Fibroblast of mammary gland (primary cell): Measurements from ENCODE around the gene STXBP4.

Experiments used
- DNase-seq: peaks from one replicate; pipeline ENCODE4 v3.0.0-alpha.2; 2010; ENCODE audit warnings: low read depth
- H3K4me3 ChIP-seq: 2 replicates; pipeline ENCODE4 v1.5.1; 2011; ENCODE audit warnings: low read depth, mild to moderate bottlenecking, low read length, moderate library complexity; ENCODE audit not compliant: control insufficient read depth
- CTCF ChIP-seq: conservative IDR thresholded peaks from 2 replicates; pipeline ENCODE4 v1.5.1; 2011; ENCODE audit warnings: low read depth, low read length, inconsistent platforms; ENCODE audit not compliant: control insufficient read depth, insufficient read depth

STXBP4 gene

GRCh38 chr17:54990118-54990517 is 21.6 kb downstream of the STXBP4 start:
- no peak for TF ChIP-seq CTCF
- H3K4me3 ChIP-seq, result no peak overlapping the region
- no peak for DNase-seq

- H3K4me3 ChIP-seq, result no peak overlapping the region
- no peak for DNase-seq
Measured at GRCh38 chr17:54991567-54991966, 23.0 kb downstream of the STXBP4 start.

GRCh38 chr17:54992797-54993639 is 24.5 kb downstream of the STXBP4 start:
- TF ChIP-seq CTCF, result peak; percentile 59
- DNase-seq, result peak; percentile 62
- H3K4me3 ChIP-seq, result no peak overlapping the region

More at GRCh38 chr17:54991567-54991966, 23.0 kb downstream of the STXBP4 start:
- TF ChIP-seq CTCF, result no peak

GRCh38 chr17:54996441-54996840 is 27.9 kb downstream of the STXBP4 start:
- DNase-seq, result no peak
- H3K4me3 ChIP-seq, result no peak overlapping the region
- no peak for TF ChIP-seq CTCF

GRCh38 chr17:55002458-55002857 is 33.9 kb downstream of the STXBP4 start:
- no peak for DNase-seq
- TF ChIP-seq CTCF, result no peak
- H3K4me3 ChIP-seq, result no peak overlapping the region

- no peak for TF ChIP-seq CTCF
- no peak overlapping the region for H3K4me3 ChIP-seq
- DNase-seq, result no peak
Measured at GRCh38 chr17:55004484-55004883, 35.9 kb downstream of the STXBP4 start.
